PC-9 (cell line): Measurements from ENCODE around the gene NKAPL.
"Not testable (repeated sequence)": the region's sequence is repeated elsewhere in the genome, so short reads cannot be mapped to it uniquely, and the experiment has no call there.

Experiments used
- CTCF ChIP-seq: fragments of 200-600 bp; sonication (generic); conservative IDR thresholded peaks from 2 replicates; pipeline ENCODE4 v1.6.1; 2017; ENCODE audit warnings: mixed run types, antibody characterized with exemption, mild to moderate bottlenecking, moderate library complexity
- EZH2 ChIP-seq: fragments of 200-600 bp; sonication (generic); IDR thresholded peaks from 2 replicates; pipeline ENCODE4 v1.8.0; 2017; ENCODE audit warnings: antibody characterized with exemption, low read depth

GRCh38 chr6:28306363-28306762, 47.3 kb downstream of the NKAPL start:
- not testable (repeated sequence) for TF ChIP-seq CTCF, EZH2
